ENCODE measurements around the gene KCNE3. TPM values are rescaled to one million over a fixed set of nuclear protein-coding genes. Genes with fewer than 3 reads are reported as not detected.
A peak's percentile ranks its signal among the peaks of the same experiment; 100 is the strongest.

Gene KCNE3
- total RNA-seq, 1 experiment from 2014 or later, result not detected

GRCh38 chr11:74506823-74507222 is 39.5 kb upstream of the KCNE3 start:
- TF ChIP-seq EZH2 (IDR thresholded peaks at IDR 0.05), result no peak
- peak; percentile 53 for TF ChIP-seq REST (IDR thresholded peaks at IDR 0.05; ENCODE audit: low read depth)
- intact Hi-C loops (cut with micrococcal nuclease), result no loop called here
- no peaks in the 10 kb centered on the region for H3K27me3 ChIP-seq (ENCODE audit: insufficient read depth, low read length)
- H3K4me3 ChIP-seq (replicated peaks in 1 of 2; ENCODE audit: low read depth in 1 of 2, low read length in 2 of 2), result no peak overlapping the region
- H3K4me2 ChIP-seq (ENCODE audit: low read length), result no peak overlapping the region
- POLR2A ChIA-PET, result no interaction called here
- CTCF ChIA-PET, result no interaction called here
- peaks cover 0 to 5% of the 10 kb centered on the region in 2 experiments; a peak in 1 of 4 replicates for H3K4me1 ChIP-seq (ENCODE audit: control insufficient read depth in 1 of 2, insufficient read depth in 2 of 2, low read length in 2 of 2)
- no peaks in the 10 kb centered on the region for H3K36me3 ChIP-seq (ENCODE audit: control insufficient read depth in 1 of 2, insufficient read depth in 2 of 2, low read length in 2 of 2)
- H3K27ac ChIP-seq (ENCODE audit: low read depth, low read length), result no peak overlapping the region
- RAD21 ChIA-PET (ENCODE audit: low non-redundant PET in 1 of 2, low total read pairs in 2 of 2, uncharacterized antibody in 2 of 2, unreplicated experiment in 2 of 2), result no interaction called here
- H3K9ac ChIP-seq (ENCODE audit: low read length), result no peak overlapping the region
- peaks cover 7 to 11% of the 10 kb centered on the region in 2 experiments; a peak in 3 of 4 replicates for H3K9me3 ChIP-seq (ENCODE audit: control insufficient read depth in 1 of 2, insufficient read depth in 1 of 2, low read depth in 1 of 2, low read length in 2 of 2)
- BruUV-seq (replicated peaks), result no TSS peak
- DNase-seq (ENCODE audit: low read depth, low spot score) (no peak), ATAC-seq (no peak)
- H4K20me1 ChIP-seq (ENCODE audit: insufficient read depth), result no peaks in the 10 kb centered on the region
- no peak overlapping the region for H2AFZ ChIP-seq (ENCODE audit: low read depth, low read length, poor library complexity, severe bottlenecking)
- H3K9me2 ChIP-seq (ENCODE audit: insufficient read depth), result no peaks in the 10 kb centered on the region
- H3K79me2 ChIP-seq (ENCODE audit: insufficient read depth, low read length), result no peaks in the 10 kb centered on the region

- no peak overlapping the region for H2AFZ ChIP-seq (ENCODE audit: low read depth, low read length, poor library complexity, severe bottlenecking)
- H3K27me3 ChIP-seq (ENCODE audit: insufficient read depth, low read length), result no peaks in the 10 kb centered on the region
- no peaks in the 10 kb centered on the region for H3K79me2 ChIP-seq (ENCODE audit: insufficient read depth, low read length)
- H3K9ac ChIP-seq (ENCODE audit: low read length), result no peak overlapping the region
- H3K4me3 ChIP-seq (replicated peaks in 1 of 2; ENCODE audit: low read depth in 1 of 2, low read length in 2 of 2), result no peak overlapping the region
- H3K9me3 ChIP-seq (ENCODE audit: control insufficient read depth in 1 of 2, insufficient read depth in 1 of 2, low read depth in 1 of 2, low read length in 2 of 2), result peaks cover 7 to 11% of the 10 kb centered on the region in 2 experiments; a peak in 3 of 4 replicates
- no peaks in the 10 kb centered on the region for H3K9me2 ChIP-seq (ENCODE audit: insufficient read depth)
- DNase-seq (ENCODE audit: low read depth, low spot score) (no peak), ATAC-seq (no peak)
- CTCF ChIA-PET, result no interaction called here
- H3K4me2 ChIP-seq (ENCODE audit: low read length), result no peak overlapping the region
- H3K36me3 ChIP-seq (ENCODE audit: control insufficient read depth in 1 of 2, insufficient read depth in 2 of 2, low read length in 2 of 2), result no peaks in the 10 kb centered on the region
- TF ChIP-seq CTCF (IDR thresholded peaks at IDR 0.05 in 2 of 3, conservative IDR thresholded peaks at IDR 0.05 in 1 of 3; ENCODE audit: borderline replicate concordance in 1 of 3, insufficient read depth in 1 of 3, low read depth in 2 of 3, low read length in 2 of 3) (no peak), ZNF274 (IDR thresholded peaks at IDR 0.05; ENCODE audit: low read depth, low read length) (no peak), SP1 (IDR thresholded peaks at IDR 0.05; ENCODE audit: low read depth) (no peak), FOSL1 (IDR thresholded peaks at IDR 0.05; ENCODE audit: low read depth) (no peak), ELF1 (IDR thresholded peaks at IDR 0.05; ENCODE audit: borderline replicate concordance, low read depth) (no peak), SIN3A (IDR thresholded peaks at IDR 0.05; ENCODE audit: low read depth) (no peak), EZH2 (IDR thresholded peaks at IDR 0.05) (no peak), YY1 (IDR thresholded peaks at IDR 0.05; ENCODE audit: extremely low read depth, insufficient replicate concordance, low read depth, low read length) (no peak), POLR2AphosphoS5 (IDR thresholded peaks at IDR 0.05; ENCODE audit: low read depth, low read length) (no peak)
- H3K27ac ChIP-seq (ENCODE audit: low read depth, low read length), result no peak overlapping the region
- BruUV-seq (replicated peaks), result no TSS peak
- H3K4me1 ChIP-seq (ENCODE audit: control insufficient read depth in 1 of 2, insufficient read depth in 2 of 2, low read length in 2 of 2), result peaks cover 0 to 5% of the 10 kb centered on the region in 2 experiments; a peak in 1 of 4 replicates
- POLR2A ChIA-PET, result no interaction called here
- intact Hi-C loops (cut with micrococcal nuclease), result no loop called here
- no peaks in the 10 kb centered on the region for H4K20me1 ChIP-seq (ENCODE audit: insufficient read depth)
- RAD21 ChIA-PET (ENCODE audit: low non-redundant PET in 1 of 2, low total read pairs in 2 of 2, uncharacterized antibody in 2 of 2, unreplicated experiment in 2 of 2), result no interaction called here
These were observed 38.6 kb upstream of the KCNE3 start for GRCh38 chr11:74505911-74506310.

All from HCT116 (cell line).